ENCODE data around the gene ACYP1. TPM values are rescaled to one million over a fixed set of nuclear protein-coding genes. Genes with fewer than 3 reads are reported as not detected.

ACYP1 gene
- total RNA-seq, 1 donor from 2014 or later, result 10.4 TPM

DNA sequence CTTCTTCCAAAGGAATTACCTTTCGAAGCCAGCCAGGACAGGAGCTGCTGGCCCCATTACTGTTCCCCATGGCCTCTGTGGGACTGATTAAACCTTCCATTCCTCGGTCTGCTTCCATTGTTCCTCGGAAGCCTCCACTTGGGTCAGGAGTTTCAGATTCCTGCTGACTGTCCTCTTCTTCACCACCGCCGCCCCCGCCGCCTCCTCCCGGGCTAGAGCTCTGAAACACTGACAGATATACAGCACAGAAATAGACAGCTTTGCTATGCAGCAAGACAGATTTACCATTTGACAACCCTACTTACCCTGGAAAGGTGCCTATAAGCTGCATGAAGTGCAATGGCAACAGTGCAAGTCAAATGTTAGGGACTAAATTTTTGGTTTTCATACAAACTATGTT, 27.4 kb upstream of the ACYP1 start:
- Mint-ChIP-seq H3K27me3 (ENCODE audit: unreplicated experiment) (no peaks in the 10 kb centered on the region), H3K4me3 (ENCODE audit: unreplicated experiment) (no peak overlapping the region), H3K9me3 (ENCODE audit: unreplicated experiment) (no peaks in the 10 kb centered on the region), H3K36me3 (ENCODE audit: unreplicated experiment) (peaks cover 39% of the 10 kb centered on the region), H3K27ac (ENCODE audit: unreplicated experiment) (no peak overlapping the region), H3K4me1 (ENCODE audit: unreplicated experiment) (no peaks in the 10 kb centered on the region)
- no peak for DNase-seq (ENCODE audit: extremely low spot score, unreplicated experiment)
- TF ChIP-seq CTCF (IDR thresholded peaks at IDR 0.05), result no peak

DNA sequence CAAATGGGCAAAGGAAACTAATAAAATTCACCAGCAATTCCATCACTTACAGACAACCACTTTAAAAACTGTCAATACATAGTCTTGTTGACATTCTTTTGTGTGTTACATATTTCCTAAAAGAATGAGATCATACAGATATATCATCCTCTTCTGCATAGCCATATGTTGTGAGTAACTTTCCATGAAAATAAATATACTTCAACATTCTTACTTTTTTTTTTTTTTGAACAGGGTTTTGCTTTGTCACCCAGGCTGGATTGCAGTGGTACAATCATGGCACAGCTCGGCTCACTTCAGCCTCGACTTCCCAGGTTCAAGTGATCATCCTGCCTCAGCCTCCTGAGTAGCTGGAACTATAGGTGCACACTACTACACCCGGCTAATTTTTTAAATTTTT, 26.5 kb upstream of the ACYP1 start:
- H3K27ac Mint-ChIP-seq (ENCODE audit: unreplicated experiment), result no peak overlapping the region
- H3K4me3 Mint-ChIP-seq (ENCODE audit: unreplicated experiment), result no peak overlapping the region
- no peak for TF ChIP-seq CTCF (IDR thresholded peaks at IDR 0.05)
- H3K4me1 Mint-ChIP-seq (ENCODE audit: unreplicated experiment), result no peaks in the 10 kb centered on the region
- H3K9me3 Mint-ChIP-seq (ENCODE audit: unreplicated experiment), result no peaks in the 10 kb centered on the region
- DNase-seq (ENCODE audit: extremely low spot score, unreplicated experiment), result no peak
- no peaks in the 10 kb centered on the region for H3K27me3 Mint-ChIP-seq (ENCODE audit: unreplicated experiment)
- peaks cover 46% of the 10 kb centered on the region for H3K36me3 Mint-ChIP-seq (ENCODE audit: unreplicated experiment)

- Mint-ChIP-seq H3K9me3 (ENCODE audit: unreplicated experiment) (no peaks in the 10 kb centered on the region), H3K4me3 (ENCODE audit: unreplicated experiment) (no peak overlapping the region), H3K36me3 (ENCODE audit: unreplicated experiment) (peaks cover 48% of the 10 kb centered on the region), H3K27ac (ENCODE audit: unreplicated experiment) (no peak overlapping the region), H3K4me1 (ENCODE audit: unreplicated experiment) (no peaks in the 10 kb centered on the region), H3K27me3 (ENCODE audit: unreplicated experiment) (no peaks in the 10 kb centered on the region)
- no peak for DNase-seq (ENCODE audit: extremely low spot score, unreplicated experiment)
- peak; percentile 87 for TF ChIP-seq CTCF (IDR thresholded peaks at IDR 0.05)
Observed at GRCh38 chr14:75088566-75089373, 24.9 kb upstream of the ACYP1 start.

DNA sequence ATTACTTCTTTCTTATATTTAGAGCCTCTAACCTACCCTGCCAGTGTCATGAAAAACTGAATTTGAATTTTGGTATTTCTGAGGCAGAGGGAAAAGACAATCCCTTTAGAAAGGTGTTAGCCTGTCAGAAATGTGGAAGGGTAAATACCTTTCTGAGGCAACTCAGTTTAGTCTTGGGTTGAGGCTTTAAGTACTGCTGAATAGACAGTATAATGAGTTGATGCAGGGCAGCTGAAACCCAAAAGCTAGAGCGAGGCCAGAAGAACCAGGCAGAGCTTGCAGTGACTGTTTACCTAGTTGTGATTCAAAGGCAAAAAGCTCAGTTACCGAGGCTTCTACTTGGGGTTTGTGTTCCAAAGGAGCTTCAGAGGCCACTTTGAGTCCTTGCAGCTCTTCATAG, 24.3 kb upstream of the ACYP1 start:
- Mint-ChIP-seq H3K4me3 (ENCODE audit: unreplicated experiment) (no peak overlapping the region), H3K36me3 (ENCODE audit: unreplicated experiment) (peaks cover 48% of the 10 kb centered on the region), H3K27ac (ENCODE audit: unreplicated experiment) (no peak overlapping the region), H3K9me3 (ENCODE audit: unreplicated experiment) (no peaks in the 10 kb centered on the region), H3K27me3 (ENCODE audit: unreplicated experiment) (no peaks in the 10 kb centered on the region), H3K4me1 (ENCODE audit: unreplicated experiment) (no peaks in the 10 kb centered on the region)
- TF ChIP-seq CTCF (IDR thresholded peaks at IDR 0.05), result no peak
- DNase-seq (ENCODE audit: extremely low spot score, unreplicated experiment), result no peak

DNA sequence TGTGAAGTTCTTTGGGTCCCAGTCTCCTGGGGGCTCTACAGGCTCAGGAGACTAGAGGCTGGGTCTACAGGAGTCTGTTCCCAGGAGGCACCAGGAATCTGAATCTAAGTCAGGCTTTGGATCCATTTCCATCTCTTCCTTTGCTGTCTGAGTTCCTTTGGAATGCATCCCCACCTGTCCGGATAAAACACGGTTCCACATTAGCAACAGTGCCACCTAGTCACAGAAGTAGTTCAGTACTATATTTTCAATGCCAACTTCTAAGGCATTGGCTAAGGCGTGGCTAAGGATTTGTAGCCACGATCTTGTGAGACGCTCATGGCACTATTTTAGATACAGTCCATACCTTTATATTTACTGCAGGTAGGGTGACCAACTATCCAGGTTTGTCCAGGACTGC, 20.7 kb upstream of the ACYP1 start:
- Mint-ChIP-seq H3K36me3 (ENCODE audit: unreplicated experiment) (peaks cover 39% of the 10 kb centered on the region), H3K4me3 (ENCODE audit: unreplicated experiment) (no peak overlapping the region), H3K9me3 (ENCODE audit: unreplicated experiment) (no peaks in the 10 kb centered on the region), H3K27me3 (ENCODE audit: unreplicated experiment) (no peaks in the 10 kb centered on the region), H3K27ac (ENCODE audit: unreplicated experiment) (no peak overlapping the region), H3K4me1 (ENCODE audit: unreplicated experiment) (peaks cover 7% of the 10 kb centered on the region)
- peak; percentile 19 for TF ChIP-seq CTCF (IDR thresholded peaks at IDR 0.05)
- DNase-seq (ENCODE audit: extremely low spot score, unreplicated experiment), result no peak
